ENCODE results near the gene TPSG1.

TPSG1 gene

DNA sequence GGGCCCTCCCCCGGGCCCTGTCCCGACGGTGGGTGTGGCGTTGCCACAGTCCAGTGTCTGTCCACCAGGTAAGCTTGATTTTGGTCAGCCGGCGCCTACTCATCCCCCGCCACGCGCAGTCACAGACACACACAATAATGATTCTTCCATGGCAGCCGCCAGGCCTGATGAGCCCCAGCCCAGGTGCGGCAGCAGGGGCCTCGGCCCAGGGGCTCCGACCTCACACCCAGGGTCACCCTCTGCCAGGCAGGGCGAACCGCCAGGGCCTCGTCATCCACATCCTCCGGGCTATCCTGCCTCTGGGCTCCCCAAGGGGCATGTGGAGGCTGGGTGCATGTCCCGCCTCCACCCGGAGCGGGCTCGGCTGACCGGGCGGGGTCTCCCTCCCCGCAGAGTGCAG lies 7.5 kb downstream of the TPSG1 start:
- in situ Hi-C loops (cut with MboI; ENCODE audit: low sequenced_read_pairs) = no loop called here

DNA sequence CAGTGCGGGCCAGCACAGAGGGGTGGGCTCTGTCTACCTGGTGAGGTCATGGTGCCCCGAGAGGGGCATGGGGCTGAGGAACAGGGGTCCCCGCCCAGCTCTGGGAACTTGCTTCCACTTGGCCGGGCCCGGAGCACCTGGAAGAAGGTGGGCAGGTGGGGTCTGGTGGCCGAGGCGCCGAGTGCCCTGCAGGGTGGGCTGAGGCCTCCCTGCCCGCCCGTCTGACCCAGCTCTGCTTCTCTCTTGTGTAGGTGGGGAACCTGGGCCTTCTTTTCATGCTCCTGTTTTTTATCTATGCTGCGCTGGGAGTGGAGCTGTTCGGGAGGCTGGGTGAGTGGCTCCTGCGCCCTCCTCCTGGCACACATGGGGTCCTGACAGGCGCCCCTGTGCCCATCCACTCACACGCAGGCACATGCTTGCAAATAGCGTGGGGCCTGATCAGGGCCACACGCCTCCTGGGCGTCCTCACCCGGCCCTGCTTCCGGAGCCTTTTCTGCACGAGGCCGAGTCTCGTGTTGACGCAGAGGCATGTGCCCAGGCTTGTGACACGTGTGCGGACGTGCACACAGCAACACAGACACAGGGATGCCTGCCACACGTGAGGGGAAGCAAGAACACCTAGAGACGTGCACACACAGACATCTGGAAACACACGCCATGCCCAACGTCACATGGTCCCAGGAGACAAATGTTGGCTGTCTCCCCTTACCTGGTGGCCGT lies 8.2 kb downstream of the TPSG1 start:
- in situ Hi-C loops (cut with MboI; ENCODE audit: low sequenced_read_pairs) = no loop called here

DNA sequence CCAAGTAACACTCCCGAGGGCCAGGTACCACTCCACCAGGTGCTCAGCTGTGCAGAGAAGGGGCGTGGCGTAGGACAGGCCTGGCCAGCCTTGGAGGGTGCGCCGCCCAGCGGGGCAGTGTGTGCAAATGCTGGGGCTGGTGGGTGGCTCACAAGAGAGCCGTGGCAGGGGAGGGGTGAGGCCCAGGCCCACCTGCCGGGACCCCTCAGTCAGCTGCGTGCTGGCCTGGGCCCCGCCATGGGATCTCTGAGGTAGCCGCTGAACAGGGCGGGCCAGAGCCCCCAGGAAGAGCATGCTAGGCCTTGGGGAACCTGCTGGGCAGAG lies 8.8 kb downstream of the TPSG1 start:
- in situ Hi-C loops (cut with MboI; ENCODE audit: low sequenced_read_pairs) = no loop called here

DNA sequence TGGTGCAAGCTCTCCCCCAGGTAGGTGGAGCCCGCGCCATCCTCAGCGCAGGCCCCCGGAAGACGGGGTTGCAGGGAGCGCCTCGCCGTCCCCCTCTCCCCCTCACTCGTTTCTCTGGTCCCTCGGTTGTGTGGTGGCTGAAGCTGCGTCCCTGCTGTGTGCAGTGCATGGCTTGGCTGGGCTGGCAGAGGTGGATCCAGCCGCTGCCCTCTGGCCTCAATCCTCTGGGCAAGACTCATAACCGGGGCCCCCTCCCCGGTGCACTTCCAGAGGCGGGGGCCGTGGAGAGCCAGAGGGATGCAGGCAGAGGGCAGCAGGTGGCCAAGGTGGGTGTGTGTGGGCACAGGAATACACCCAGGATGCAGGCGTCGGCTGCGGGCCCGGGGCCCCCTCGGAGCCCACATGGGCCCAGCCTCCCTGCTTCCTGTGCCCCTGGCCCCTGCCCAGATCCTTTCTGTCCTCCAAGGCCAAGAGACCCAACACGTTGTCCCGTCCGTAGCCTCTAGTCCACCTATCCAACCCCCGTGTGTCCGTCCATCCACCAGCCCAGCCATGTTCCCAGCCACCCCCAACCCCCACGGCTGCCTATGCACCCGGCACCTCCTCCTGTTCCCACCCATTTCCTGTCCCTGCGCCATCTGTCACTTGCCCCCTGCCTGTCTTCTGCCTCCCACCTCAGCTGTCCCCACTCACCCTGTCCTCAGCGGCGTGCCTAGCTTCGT lies 9.3 kb downstream of the TPSG1 start:
- in situ Hi-C loops (cut with MboI; ENCODE audit: low sequenced_read_pairs) = no loop called here

DNA sequence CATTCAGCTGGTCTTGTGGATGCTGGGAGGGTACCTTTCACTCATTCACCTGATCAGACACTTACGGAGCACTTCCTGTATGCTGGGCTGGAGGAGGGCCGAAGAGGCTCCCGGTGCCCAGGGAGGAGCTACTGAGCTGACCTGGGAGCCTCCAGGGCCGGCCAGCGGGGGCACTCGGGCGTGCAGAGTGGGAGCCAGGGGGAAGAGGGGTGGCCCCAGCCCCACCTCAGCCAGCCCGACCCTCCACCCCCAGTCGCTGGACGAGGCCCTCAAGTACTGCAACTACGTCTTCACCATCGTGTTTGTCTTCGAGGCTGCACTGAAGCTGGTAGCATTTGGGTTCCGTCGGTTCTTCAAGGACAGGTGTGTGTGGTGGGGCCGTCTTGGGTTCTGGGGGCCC lies 10.3 kb downstream of the TPSG1 start:
- in situ Hi-C loops (cut with MboI; ENCODE audit: low sequenced_read_pairs) = no loop called here

DNA sequence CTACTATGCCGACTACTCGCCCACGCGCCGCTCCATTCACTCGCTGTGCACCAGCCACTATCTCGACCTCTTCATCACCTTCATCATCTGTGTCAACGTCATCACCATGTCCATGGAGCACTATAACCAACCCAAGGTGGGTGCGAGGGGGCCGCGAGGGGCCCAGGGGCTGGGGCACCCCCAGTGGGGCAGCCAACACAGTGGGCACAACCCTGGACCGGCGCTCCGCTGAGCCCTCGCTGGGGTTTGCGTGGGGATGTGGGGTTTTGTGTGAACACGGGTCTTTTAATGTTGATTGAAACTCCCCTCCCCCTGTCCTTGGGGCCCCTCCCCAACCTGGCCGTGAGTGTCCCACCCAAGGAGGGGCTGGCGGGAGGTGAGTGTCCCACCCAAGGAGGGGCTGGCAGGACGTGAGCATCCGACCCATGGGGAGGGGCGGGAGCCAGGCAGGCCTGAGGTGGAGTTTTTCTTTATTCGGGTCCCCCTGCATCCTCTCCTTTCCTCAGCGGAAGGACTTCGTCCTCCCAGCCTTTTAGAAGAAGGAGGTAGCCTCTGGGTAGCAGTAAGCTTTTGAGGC lies 11.2 kb downstream of the TPSG1 start:
- in situ Hi-C loops (cut with MboI; ENCODE audit: low sequenced_read_pairs) = no loop called here

DNA sequence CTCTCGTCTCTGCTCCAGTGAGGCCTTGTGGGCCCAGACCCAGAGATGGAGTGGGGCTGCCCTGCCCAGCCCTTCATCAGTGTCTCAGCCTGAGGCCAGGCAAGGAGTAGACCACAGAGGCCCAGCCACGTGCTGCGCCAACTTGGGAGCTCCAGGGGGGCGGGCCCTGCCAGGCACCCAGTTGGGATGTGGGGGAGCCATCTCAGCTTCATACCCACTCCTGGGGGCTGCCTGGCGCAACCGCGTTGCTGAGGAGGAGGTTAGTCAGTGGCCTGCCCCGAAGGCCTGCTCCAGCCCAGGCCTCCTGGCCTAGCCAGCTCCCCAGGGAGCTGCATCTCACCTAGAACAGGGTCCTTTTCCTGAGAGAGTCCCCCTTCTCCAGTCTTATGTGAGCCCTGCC lies 11.8 kb downstream of the TPSG1 start:
- in situ Hi-C loops (cut with MboI; ENCODE audit: low sequenced_read_pairs) = no loop called here

DNA sequence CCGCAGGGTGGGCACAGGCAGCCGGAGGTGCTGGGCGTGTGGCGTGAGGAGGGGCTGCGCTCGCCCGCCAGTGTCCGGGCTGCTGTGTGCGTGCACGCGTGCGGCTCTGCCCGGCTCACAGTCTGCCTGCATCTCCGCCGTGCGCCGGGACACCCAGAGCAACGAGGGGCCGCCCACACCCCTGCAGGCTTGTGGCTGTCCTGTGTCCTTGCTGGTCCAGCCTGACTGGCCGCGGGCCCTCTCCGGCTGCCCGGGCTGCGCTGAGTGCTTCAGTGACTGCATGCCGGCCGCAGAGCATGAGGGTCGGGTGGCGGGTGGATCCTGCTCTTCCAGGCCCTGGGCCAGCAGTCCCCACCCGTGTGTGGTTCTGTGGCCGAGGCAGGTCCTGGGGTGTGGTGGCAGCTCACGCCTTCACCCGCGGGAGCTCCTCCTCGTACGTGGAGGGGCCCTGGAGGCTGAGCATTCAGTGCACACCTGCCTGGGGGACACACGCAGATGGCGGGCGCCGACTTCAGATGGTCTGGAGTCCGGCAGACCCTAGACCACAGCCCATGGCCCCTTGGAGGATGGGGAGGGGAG lies 12.4 kb downstream of the TPSG1 start:
- in situ Hi-C loops (cut with MboI; ENCODE audit: low sequenced_read_pairs) = no loop called here

DNA sequence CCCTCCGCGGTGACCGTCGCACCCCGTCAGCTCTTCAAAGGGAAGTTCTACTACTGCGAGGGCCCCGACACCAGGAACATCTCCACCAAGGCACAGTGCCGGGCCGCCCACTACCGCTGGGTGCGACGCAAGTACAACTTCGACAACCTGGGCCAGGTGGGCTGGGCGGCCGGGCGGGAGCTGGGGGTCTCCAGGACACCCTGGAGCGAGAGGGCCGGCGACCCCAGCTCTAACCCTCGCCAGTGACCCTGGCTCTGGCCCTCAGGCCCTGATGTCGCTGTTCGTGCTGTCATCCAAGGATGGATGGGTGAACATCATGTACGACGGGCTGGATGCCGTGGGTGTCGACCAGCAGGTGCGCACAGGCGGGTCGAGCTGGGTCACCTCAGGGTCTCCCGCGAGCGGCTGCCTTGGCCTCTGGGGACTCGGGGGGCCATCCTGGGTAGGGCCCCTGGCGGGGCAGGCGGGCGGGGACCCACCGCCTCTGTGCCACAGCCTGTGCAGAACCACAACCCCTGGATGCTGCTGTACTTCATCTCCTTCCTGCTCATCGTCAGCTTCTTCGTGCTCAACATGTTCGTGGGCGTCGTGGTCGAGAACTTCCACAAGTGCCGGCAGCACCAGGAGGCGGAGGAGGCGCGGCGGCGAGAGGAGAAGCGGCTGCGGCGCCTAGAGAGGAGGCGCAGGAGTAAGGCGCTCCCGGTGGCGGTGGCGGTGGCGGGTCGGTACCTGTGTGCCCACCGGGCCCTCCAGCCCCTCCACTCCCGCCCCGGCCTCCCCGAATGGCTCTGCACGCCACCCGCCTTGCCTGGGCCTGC lies 13.4 kb downstream of the TPSG1 start:
- in situ Hi-C loops (cut with MboI; ENCODE audit: low sequenced_read_pairs) = no loop called here

DNA sequence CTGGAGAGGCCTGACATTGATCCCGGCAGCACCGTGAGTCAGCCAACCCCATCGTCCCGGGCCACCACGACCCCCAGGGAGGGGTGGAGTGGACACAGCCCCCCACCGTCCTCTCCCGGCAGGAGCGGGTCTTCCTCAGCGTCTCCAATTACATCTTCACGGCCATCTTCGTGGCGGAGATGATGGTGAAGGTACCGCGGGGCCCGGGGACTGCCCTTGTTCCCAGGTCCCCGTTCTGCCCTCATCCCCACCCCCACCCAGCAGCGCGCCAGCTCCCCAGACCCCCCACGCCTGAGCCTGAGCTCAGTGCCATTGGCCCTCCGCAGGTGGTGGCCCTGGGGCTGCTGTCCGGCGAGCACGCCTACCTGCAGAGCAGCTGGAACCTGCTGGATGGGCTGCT lies 14.6 kb downstream of the TPSG1 start:
- in situ Hi-C loops (cut with MboI; ENCODE audit: low sequenced_read_pairs) = no loop called here

DNA sequence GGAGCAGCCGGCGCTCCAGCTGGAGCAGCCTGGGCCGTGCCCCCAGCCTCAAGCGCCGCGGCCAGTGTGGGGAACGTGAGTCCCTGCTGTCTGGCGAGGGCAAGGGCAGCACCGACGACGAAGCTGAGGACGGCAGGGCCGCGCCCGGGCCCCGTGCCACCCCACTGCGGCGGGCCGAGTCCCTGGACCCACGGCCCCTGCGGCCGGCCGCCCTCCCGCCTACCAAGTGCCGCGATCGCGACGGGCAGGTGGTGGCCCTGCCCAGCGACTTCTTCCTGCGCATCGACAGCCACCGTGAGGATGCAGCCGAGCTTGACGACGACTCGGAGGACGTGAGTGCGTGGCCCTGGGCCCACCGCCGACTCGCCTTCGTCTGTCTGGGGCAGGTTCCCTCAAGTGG lies 16.0 kb downstream of the TPSG1 start:
- in situ Hi-C loops (cut with MboI; ENCODE audit: low sequenced_read_pairs) = no loop called here

DNA sequence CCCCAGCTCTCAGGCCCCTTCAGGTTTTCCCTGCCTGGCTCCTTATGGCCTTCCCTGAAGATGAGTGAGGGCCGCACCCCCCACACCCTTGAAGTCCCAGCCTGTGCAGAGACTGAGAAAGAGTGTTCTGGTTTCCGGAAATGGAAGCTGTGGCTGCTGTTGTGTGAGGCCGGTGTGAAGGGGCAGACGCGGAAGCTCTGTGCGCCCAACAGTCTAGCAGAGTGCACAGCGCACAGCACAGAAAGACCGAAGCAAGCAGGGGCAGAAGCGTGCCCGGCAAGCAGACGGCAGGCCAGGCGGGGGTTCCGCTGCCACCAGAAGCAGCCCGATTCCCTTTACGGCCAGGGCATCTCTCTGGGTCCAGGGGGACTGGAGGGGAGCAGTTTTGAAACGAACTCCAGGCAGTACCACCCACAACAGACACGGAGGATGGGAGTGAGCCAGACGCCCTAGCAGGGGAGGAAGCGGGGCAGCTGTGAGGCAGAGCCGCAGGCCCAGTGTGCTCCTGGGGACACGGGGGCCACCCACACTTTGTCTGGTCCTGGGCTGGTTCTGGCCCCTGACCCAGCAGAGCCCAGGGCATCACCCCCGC lies 16.7 kb downstream of the TPSG1 start:
- in situ Hi-C loops (cut with MboI; ENCODE audit: low sequenced_read_pairs) = no loop called here

DNA sequence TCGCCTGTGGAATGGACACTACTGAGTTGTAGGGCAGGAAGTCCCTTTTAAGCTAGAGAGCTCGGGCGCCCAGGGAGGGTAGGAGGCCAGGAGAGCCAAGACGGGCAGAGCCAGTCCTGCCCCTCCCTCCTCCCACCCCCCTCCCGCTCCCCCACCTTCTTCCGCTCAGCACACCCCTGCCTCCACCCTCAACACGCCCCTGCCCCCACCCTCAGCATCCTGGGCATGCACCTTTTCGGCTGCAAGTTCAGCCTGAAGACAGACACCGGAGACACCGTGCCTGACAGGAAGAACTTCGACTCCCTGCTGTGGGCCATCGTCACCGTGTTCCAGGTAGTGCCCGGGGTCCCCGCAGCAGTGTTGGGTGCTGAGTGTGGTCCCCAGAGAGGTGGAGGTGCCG lies 18.3 kb downstream of the TPSG1 start:
- in situ Hi-C loops (cut with MboI; ENCODE audit: low sequenced_read_pairs) = no loop called here

DNA sequence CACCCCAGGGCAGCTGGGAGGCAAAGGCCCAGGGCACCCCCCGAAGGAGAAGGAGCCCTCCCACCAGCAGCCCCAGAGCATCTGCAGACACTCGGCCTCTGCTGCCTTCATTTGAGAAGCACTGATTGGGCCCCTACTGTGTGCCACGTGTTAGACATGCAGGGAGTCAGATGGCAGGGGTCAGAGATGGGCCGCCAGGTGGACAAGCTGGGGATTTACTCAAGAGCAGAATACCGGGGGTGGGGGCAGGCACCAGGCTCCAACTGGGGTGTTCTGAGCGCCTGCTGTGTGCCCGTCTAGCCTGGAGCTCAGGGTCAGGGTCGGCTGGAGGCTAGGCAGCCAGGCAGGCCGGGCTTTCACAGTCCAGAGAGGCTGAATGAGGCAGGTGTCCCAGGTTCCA lies 18.7 kb downstream of the TPSG1 start:
- in situ Hi-C loops (cut with MboI; ENCODE audit: low sequenced_read_pairs) = no loop called here

DNA sequence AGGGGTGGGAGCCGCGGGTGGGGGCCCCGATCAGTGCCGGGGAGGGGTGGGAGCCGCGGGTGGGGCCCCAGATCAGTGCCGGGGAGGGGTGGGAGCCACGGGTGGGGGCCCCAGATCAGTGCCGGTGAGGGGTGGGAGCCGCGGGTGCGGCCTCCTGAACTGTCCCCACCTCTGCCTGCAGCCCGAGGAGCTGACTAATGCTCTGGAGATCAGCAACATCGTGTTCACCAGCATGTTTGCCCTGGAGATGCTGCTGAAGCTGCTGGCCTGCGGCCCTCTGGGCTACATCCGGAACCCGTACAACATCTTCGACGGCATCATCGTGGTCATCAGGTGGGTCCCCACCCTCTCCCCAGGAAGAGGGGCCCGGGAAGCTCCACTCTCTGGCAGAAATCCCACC lies 20.1 kb downstream of the TPSG1 start:
- in situ Hi-C loops (cut with MboI; ENCODE audit: low sequenced_read_pairs) = no loop called here

DNA sequence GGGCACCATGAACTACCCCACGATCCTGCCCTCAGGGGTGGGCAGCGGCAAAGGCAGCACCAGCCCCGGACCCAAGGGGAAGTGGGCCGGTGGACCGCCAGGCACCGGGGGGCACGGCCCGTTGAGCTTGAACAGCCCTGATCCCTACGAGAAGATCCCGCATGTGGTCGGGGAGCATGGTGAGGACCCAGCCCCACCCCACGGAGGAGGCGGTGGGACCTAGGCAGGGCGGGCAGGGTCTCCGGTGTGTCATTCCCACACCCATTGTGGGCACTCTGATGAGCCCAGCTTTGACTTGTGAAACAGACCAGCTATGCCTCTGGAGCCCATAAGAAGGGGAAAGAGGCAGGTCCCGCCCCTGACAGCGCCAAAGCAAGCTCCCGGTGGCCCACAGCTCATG lies 22.8 kb downstream of the TPSG1 start:
- in situ Hi-C loops (cut with MboI; ENCODE audit: low sequenced_read_pairs) = no loop called here

DNA sequence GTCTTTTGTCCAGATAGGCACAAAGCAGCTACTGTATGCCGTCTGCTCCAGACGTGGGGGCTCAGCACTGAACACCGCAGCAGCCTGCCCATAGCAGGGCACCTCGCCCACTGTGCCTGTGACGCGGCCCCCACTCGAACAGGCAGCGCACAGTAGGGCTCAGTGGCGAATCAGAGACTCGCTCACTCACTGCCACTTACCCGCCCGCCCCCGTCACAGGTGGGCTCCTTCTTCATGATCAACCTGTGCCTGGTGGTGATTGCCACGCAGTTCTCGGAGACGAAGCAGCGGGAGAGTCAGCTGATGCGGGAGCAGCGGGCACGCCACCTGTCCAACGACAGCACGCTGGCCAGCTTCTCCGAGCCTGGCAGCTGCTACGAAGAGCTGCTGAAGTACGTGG lies 23.6 kb downstream of the TPSG1 start:
- in situ Hi-C loops (cut with MboI; ENCODE audit: low sequenced_read_pairs) = no loop called here

DNA sequence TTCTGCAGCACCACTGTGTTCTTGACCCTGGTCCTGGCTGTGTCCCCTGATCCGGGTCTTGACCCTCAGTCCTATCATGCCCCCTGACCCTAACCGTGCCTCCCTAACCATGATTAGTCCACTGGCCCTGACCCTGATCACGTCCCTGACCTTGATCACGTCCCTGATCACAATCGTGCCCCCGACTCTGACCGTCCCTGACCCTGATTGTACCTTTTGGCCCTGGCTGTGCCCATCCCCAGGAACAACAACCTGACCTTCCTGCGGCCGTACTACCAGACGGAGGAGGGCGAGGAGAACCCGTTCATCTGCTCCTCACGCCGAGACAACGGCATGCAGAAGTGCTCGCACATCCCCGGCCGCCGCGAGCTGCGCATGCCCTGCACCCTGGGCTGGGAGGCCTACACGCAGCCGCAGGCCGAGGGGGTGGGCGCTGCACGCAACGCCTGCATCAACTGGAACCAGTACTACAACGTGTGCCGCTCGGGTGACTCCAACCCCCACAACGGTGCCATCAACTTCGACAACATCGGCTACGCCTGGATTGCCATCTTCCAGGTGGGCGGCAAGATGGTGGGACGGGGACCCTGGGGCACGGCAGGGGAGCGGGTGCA lies 24.9 kb downstream of the TPSG1 start:
- in situ Hi-C loops (cut with MboI; ENCODE audit: low sequenced_read_pairs) = no loop called here

DNA sequence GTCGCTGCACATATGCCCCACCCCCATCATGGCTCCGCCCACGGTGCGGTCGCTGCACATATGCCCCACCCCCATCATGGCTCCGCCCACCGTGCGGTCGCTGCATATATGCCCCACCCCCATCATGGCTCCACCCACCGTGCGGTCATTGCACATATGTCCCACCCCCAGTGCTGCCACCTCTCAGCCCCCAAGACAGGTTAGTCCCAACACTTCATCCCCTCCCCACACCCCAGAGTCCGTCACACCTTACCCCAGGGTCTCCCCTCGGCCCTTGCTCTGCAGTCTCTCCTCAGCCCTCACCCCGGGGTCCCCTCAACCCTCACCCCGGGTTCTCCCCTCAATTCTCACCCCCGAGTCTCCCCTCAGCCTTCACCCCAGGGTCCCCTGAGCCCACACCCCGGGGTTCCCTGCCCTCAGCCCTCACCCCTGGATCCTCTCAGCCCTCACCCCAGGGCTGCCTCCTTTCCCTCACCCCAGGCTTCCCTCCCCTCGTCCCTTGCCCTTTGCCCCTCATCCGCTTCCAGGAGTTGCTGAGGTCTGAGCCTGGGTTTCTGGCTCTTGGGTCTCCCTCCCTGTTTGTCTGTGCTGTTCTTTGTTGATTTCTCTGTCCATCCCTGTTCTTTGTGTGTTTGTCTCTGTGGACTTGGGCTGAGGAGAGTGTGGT lies 25.6 kb downstream of the TPSG1 start:
- in situ Hi-C loops (cut with MboI; ENCODE audit: low sequenced_read_pairs) = no loop called here

Data from HL-60/S4 treated with phorbol 12-myristate 13-acetate at 8.2 ng/mL for 4 days and 3 days (cell line).